Measurements from ENCODE around the gene TMOD1. TPM values are rescaled to one million over a fixed set of nuclear protein-coding genes. Genes with fewer than 3 reads are reported as not detected.
"Not testable (repeated sequence)": the region's sequence is repeated elsewhere in the genome, so short reads cannot be mapped to it uniquely, and the experiment has no call there.

The TMOD1 gene
- total RNA-seq, result 11.4 TPM

DNA sequence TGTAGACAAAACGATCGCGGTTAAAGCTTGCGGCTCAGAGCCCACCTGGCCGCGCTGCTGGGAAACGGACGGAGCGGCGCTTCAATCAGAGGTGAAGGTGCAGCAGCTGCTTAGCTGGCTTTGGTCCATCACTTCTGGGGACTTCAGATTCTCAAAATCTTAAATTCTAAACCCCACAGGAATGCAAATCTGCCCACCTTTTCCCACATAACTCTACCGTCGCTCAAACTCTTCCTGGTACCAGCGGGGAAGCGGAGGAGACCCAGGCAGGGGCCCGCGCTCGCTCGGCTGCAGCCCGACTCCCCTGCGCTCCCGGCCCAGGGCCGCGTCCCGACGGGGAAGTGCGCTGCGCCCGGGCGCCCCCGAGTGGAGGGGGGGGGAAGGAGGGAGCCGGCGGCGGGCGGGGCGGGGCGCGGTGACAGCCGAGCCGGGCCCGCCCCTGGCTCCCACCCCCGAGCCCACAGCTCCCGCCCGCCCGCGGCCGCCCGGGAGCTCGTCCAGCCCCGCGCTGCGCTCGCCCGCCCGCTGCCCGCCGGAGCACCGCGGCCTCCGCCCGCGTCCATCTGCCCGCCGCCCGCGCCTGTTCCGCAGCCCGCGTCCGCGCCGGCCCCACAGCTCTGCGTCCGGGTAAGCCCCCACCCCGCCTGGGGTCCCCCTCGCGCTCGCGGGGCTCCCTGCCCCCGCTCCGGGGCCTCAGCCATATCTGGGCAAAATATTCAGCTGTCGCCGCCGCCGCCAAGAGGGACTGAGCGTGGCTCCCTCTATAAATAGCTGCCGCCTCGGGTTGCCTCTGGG is at the start of gene TMOD1:
TSS of gene TMOD1 (plus strand) at position 490 of the 795 bp plus-strand sequence. CDS start 22,523 bp downstream, outside the sequence.
- DNase-seq (ENCODE audit: low spot score), result peak; percentile 44

DNA sequence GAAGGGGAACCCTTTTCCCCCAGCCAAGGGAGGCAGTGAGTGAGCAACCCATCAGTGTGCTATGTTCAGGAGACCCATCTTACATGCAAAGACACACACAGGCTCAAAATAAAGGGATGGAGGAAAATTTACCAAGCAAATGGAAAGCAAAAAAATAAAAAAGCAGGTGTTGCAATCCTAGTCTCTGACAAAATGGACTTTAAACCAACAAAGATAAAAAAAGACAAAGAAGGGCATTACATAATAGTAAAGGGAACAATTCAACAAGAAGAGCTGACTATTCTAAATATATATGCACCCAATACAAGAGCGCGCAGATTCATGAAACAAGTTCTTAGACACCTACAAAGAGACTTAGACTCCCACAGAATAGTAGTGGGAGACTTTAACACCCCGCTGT is 47.9 kb upstream of the TMOD1 start:
- DNase-seq (ENCODE audit: low spot score), result not testable (repeated sequence)

DNA sequence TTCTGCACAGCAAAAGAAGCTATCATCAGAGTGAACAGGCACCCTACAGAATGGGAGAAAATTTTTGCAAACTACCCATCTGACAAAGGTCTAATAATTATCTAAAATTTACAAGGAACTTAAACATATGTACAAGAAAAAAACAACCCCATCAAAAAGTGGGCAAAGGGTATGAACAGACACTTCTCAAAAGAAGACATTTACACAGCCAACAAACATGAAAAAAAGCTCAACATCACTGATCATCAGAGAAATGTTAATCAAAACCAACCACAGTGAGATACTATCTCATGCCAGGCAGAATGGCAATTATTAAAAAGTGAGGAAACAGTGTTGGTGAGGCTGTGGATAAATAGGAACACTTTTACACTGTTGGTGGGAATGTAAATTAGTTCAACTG is 44.6 kb upstream of the TMOD1 start:
- not testable (repeated sequence) for DNase-seq (ENCODE audit: low spot score)

DNA sequence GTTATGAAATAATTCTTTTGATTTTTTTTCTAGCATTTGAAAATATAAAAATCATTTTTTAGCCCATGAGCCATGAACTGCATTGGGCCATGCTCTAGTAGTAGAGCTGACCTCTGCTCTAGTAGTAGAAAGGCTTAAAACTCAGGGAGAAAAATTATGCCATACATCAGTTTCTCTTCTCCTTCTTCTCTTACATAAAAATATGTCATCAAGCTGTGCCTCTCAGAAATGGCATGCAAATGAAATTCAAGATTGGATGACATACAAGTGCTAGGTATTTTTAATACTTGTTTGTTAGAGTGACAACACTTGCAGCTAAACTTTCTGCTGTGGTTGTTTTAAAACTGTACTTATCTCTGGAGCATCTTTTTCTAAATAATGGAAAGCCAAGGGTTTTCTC is 42.1 kb upstream of the TMOD1 start:
- DNase-seq (ENCODE audit: low spot score), result no peak

DNA sequence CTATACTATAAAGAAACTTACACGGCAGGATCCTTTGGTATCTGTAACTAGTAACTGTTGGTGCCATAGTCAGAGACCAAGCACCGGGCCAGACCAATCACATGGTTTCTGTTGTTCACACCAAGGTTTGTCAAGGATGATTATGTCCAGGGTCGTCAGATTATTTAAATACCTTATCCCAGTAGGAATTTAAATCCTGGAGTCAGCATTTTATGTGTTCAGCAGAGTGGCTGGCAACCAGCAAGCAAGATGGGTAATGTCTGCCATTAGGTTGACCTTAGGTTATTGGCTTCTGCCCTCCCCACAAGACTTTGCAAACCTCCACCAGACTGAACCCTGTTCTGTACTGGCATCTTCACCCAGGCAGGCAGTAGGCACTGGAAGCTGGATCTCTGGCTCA is 39.3 kb upstream of the TMOD1 start:
- DNase-seq (ENCODE audit: low spot score), result no peak

DNA sequence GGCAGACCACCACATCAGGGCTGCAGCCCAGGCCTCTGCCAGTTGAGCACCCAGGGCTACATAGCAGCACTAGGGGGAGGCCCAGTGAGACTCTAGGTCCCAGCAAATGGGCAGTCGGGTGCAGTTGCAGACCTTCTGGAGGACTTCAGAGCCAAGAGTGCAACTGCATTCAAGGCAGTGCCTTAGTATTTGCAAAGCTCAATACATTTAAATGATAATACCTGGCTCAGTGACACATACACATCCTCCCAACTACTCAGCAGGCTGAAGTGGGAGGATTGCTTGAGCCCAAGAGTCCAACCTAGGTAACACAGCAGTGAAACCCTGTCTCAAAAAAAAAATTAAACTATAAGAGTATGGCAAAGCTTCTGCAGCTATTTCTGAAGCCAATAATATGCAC is 38.6 kb upstream of the TMOD1 start:
- DNase-seq (ENCODE audit: low spot score), result no peak

DNA sequence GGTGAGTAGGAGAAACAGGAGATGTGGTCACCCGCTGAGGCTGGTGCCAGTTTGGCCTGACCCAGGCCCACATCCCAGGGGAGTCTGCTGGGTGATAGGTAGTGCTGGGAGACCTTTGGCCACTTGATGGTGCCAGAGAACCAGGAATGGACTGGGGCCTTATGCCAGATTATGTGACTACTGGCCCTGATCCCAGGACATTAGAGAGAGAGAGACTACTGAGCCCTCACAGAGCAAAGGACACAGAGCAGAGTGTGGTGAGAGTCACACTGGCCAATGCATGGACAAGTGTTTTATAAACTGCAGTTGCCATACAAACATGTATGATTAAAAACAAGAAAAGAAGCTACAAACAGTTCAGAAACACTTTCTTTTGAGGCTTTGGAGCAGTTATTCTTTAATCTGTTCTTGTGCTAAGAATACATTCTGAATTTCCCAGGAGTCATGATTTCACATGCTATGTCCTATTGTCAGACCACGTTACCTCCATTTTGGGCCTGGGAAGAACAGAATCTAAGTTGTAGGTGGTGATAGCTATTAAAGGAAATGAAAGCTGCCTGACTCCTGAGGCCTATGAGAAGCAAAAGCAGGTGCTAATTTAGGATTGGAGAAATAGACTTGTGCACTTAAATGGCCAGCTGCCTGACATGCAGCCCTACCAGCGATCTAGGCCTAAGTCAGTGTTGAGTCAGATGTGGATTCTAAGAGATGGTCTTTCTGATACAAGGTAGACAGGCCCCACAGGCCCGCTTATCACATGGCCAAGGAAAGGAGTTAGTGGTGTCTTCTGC is 32.6 kb upstream of the TMOD1 start:
- peak; percentile 85 for DNase-seq (ENCODE audit: low spot score)

DNA sequence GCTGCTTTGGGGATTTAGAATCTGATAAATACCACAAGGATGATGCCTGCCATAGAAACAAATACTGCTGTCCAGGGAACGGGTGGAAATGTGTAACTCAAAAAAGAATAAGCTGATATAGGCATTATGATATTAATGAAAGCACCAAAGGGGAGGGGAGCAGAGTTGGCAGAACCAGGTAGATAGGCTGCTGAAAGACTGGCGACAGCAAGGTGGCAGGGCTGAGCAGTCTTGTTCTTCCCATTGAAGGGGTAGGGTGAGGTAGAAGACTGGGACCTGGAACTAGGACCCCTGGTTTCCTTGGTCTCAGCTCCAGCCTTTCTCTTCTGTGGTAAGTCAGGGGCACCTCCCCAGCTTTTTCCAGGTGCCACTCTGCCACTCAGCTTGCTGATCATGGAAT is 31.4 kb upstream of the TMOD1 start:
- DNase-seq (ENCODE audit: low spot score), result no peak

DNA sequence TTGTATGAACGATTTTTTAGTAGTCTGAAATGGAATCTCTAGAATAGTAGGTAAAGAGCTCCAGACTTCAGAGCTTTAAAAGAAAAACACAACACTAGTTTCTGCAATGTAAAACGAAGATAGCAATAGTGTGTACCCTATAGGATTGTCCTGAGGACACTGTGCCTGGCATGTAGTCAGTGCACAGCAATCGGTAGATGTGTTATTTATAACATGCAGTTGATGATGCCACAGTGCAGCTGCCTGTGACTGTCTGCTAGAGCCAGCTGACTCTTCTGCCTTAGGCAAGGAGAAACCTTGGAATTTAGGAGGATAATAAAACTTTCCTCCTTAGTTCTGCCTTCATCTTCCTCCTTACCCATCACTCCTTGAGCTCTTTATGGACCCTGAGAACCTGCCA is 27.7 kb upstream of the TMOD1 start:
- DNase-seq (ENCODE audit: low spot score), result no peak

DNA sequence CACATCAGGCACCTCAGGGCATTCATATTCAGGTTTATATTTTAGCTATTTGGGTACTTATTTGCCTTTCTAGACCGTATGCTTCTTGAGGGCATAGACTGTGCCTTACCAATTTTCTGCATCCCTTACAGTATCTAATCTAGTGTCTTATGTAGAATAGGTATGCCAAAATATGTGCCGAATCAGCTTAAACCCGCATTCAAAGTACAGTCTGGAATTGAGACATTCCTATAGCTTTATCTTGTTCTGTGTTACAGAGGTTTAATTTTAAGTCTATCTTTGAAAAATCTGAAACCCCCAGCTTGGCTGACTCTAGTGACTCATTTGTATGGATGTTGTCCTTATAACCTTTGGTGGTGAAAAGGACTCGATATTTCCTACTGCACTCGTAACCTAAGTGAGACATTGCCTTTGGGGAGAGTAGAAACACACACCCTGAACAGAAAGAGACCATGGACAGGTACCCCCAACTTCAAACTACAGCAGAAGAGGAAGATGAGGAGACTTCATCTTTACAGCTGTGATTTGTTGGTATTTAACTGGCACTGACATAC is 27.0 kb upstream of the TMOD1 start:
- no peak for DNase-seq (ENCODE audit: low spot score)

DNA sequence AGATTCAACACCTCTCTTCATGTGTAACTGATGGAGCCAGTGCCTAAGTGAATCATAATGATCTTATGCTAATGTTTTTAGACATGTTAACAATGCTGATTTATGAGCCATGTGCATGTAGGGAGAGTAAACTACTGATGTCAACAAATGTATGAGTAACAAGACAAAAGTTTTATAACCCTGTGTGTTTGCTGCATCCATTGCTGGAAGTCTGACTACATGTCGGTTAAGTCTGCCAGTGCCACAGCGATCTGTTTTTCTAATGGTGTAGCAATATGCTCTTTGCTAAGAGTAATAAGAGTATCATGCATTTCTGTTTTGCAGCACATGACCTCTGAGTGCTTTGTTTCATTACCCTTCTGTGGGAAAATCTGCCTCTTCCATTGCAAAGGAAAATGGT is 26.4 kb upstream of the TMOD1 start:
- DNase-seq (ENCODE audit: low spot score), result no peak

DNA sequence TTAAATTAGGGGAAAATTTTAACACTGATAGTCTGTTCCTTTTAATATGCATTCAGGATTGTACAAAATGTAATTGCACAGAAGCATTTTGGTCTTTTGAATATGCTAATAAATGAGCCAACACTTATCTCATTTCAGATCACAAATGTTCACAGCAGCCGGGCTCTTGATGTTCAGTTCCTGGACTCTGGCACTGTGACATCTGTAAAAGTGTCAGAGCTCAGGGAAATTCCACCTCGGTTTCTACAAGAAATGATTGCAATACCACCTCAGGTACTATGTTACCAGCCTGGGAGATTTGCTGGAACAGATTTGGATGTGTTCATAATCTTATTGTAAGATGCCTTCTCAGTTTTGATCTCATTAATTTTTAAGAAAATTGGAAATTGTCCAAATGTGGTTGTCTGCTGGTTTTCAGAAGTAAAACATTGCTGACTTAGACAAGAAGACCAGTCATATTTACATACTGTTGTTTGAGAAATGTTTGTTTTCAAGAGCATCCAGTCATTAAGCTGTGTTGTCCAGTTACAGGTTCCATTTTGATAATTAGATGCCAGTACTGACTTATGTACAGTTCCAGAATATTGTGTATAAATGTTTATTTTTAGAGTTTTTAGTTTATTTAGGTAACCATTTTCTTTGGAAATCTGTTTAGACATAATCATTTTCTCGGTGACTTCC is 23.0 kb upstream of the TMOD1 start:
- DNase-seq (ENCODE audit: low spot score), result no peak

DNA sequence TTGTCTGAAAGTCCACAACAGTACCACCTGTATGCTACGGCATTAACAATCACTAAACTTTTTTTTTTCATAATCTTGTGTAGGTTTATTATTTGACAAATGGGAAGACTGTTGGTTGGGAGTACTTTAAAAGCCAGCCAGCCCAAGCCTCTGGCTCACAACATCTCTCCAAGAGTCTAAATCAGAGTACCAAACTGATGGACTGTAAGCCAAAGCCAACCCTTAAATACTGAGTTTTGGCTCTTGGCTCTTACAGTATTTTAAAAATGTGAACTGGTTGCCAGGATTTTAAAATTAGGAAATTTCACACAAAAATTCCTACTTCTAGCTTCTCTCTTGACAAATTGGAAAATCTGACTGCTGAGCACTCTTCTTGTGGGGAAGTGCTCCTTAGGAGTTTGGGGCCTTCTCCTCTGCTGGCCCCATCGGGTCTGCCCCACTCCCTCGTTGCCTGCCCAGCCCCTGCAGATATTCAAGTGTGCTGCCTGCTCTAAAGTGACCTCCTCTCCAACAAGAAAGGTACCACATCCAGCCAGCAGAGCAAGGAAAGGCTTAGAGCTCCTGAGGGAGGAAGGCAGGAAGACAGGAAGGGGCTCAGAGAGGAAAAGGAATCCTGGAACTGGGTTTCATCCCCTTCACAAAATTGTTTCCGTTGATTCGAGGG is 21.8 kb upstream of the TMOD1 start:
- no peak for DNase-seq (ENCODE audit: low spot score)

DNA sequence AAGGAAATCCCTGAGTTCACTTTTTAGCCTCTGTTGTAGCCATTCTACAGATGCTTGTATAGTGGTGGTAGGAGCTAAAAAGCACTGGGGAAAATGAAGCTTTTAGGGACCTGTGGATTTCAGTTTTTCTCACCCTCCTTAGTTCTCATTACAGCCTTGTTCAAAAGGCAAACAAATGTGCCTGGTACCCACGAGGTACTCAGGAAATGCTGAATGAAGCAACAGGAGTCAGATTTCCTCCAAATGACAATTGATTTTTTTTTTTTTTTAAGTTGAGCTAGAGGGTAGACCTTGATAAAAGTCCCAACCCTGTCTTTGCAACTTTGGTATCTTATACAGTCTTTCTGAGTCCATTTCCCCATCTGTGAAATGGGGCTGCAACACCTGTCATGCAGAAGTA is 21.3 kb upstream of the TMOD1 start:
- no peak for DNase-seq (ENCODE audit: low spot score)

DNA sequence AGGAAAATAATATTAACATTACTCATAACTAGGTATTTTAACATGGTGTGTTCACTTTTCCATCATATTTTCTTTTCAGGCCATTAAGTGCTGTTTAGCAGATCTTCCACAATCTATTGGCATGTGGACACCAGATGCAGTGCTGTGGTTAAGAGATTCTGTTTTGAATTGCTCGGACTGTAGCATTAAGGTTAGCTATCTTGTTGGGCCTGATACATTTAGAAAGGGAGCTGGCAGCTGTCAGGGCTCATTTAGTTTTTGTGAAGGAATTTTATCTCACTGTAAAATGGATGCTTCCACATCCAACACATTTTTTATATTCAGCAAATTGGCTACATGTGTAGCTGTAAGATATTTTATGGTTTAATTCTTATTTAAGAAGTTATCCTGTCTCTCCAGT is 20.7 kb upstream of the TMOD1 start:
- no peak for DNase-seq (ENCODE audit: low spot score)

DNA sequence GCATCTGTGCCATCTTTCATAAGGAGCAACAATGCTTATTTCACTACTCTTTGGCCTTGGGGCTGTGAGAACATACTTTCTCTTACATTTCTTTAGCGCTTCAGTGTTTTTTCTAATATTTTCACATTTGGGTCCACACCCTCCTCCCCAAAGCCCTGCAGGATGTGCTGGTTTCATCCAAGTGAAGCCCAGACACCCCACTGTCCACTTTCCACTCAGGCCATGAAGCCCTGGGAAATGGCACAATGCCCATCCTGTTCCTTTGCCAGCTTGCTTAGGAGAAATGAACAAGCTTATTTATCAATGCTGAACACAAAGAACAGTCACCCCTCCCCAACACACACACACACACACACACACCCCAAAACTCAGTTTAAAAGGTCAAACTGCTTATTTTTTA is 17.3 kb upstream of the TMOD1 start:
- no peak for DNase-seq (ENCODE audit: low spot score)

DNA sequence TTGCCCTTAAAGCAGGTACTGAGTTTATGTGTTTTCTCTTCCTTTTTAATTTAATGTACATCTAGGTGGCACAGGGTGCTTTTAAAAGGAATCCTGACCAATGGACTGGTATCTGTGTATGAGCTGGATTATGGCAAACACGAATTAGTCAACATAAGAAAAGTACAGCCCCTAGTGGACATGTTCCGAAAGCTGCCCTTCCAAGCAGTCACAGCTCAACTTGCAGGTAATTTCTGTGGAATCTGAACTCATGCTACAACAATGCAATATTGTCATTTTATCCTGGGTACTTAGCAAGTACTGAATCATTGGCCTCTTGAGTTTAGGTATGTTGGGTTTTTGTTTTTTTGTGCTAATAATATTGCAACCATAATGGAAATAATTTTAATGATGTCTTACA is 14.4 kb upstream of the TMOD1 start:
- DNase-seq (ENCODE audit: low spot score), result no peak

DNA sequence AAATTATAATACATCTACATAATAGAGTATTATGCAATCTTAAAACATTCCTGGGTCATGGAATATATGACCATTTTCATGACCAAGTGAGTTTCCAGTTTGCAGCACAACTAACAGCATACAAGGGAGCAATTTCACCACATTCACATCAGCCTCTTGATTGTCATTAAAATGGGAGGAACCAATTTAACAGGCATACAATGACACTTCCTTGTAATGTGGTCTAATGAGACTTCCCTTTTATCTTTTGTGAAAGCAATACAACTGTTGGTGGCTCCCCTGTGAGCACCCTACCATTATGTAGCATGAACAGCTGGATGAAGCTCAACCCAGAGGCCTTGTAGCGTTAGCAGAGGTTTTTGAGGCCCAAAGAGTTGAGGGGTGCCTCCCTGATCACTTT is 13.6 kb upstream of the TMOD1 start:
- DNase-seq (ENCODE audit: low spot score), result no peak

DNA sequence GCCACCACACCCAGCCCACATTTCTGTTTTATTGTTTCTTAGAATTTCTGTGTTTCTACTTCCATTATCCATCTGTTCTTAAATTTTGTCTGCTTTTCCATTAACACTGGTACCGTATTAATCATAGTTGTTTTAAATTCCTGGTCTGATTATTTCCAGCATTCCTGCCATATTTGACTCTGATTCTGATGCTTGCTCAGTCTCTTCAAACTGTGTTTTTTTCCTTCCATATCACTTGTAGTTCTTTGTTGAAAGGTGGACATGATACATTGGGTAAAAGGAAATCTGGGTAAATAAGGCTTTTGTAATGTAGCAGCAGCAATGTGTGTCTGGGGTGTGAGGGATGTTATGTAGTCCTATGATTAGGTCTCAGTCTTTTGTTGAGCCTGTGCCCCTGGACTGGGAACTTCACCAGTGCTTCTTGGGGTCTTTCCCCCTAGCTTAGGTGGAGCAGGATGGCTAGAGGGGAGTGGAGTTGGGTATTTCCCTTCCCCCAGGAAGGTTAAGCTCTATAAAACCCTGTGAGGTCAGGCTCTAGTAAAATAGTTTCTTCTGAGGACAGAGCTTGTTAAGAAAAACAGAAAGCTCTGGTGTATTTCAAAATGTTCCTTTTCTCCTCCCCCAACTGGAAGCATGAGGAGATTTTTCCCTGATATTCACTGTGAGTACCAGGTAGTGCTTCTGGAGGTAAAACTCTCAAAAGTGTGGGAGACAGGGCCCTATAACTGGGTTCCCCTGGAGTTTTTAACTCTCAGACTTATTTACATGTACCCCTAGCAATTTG is 10.1 kb upstream of the TMOD1 start:
- DNase-seq (ENCODE audit: low spot score), result no peak

DNA sequence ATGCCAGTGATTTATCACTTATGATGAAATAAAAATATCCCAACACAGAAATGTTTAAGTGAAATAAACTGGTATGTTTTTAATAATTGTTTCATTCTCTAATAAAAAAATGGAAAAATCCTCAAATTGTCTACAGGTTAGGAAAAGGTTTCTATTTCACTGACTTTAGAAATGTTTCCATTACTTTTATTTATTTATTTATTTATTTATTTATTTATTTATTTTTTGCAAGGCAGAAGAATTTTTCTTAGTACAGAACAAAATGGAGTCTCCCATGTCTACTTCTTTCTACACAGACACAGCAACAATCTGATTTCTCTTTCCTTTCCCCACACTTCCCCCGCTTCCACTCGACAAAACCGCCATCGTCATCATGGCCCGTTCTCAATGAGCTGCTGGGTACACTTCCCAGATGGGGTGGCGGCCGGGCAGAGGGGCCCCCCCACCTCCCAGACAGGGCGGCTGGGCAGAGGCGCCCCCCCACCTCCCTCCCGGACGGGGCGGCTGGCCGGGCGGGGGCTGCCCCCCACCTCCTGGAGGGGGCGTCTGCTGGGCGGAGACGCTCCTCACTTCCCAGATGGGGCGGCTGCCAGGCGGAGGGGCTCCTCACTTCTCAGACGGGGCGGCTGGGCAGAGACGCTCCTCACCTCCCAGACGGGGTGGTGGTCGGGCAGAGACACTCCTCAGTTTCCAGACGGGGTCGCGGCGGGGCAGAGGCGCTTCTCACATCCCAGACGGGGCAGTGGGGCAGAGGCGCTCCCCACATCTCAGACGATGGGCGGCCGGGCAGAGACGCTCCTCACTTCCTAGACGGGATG is 3.7 kb upstream of the TMOD1 start:
- DNase-seq (ENCODE audit: low spot score), result not testable (repeated sequence)

All from mucosa of gallbladder (tissue), 1 donor.